ENCODE data around the gene ZNF394.

DNA sequence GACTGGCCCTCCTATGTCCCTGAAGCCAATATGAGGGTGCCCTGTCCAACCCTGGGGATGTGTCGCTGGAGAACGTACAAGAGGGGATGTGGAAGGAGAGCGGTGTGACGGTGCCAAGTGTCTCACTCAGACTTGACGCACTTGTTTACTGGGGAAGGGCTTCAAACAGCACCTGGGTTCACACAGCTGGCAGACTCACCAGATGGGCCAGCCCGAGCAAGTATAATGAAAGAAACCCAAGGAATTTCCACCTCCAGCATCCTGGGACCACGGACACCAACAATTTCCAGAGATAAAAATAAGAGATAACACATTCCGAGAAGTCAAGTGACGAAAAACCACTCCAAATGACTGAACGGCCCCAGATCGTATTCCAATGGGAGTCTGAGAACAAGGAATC, 39.4 kb downstream of the ZNF394 start:
- TF ChIP-seq, protein P1, sequence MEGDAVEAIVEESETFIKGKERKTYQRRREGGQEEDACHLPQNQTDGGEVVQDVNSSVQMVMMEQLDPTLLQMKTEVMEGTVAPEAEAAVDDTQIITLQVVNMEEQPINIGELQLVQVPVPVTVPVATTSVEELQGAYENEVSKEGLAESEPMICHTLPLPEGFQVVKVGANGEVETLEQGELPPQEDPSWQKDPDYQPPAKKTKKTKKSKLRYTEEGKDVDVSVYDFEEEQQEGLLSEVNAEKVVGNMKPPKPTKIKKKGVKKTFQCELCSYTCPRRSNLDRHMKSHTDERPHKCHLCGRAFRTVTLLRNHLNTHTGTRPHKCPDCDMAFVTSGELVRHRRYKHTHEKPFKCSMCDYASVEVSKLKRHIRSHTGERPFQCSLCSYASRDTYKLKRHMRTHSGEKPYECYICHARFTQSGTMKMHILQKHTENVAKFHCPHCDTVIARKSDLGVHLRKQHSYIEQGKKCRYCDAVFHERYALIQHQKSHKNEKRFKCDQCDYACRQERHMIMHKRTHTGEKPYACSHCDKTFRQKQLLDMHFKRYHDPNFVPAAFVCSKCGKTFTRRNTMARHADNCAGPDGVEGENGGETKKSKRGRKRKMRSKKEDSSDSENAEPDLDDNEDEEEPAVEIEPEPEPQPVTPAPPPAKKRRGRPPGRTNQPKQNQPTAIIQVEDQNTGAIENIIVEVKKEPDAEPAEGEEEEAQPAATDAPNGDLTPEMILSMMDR (conservative IDR thresholded peaks at IDR 0.05 in 1 of 2, IDR thresholded peaks at IDR 0.05 in 1 of 2; ENCODE audit: extremely low read depth in 1 of 2, insufficient read depth in 1 of 2, low read depth in 1 of 2, low read length in 2 of 2) = no peak
- TF ChIP-seq EZH2 (IDR thresholded peaks at IDR 0.05; ENCODE audit: borderline replicate concordance, low read length) = no peak
